Measurements from ENCODE around the gene FBXW11.
A peak's percentile ranks its signal among the peaks of the same experiment; 100 is the strongest.

FBXW11 gene

DNA sequence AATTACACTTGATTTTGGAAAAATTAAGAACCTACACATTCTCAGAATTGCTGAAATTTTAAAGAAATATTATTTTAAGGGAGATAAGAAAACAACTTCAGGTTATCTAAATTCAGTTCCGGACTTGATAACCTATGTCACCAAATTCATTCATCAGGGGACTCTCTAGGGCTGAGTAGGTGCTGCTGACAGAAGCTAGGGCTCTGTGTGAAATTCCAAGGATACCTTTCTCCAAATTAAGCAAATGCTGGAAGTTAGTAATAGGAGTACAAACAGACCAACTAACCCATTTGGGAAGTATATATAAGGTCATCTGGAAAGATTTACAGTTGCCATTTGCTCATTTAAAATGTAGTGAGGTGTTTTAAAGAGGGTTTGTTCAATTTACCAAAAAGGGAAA, 136.5 kb downstream of the FBXW11 start:
- no peak for DNase-seq (ENCODE audit: low spot score in 2 of 2)
- H3K9me3 ChIP-seq, result no peaks in the 10 kb centered on the region
- H3K4me3 ChIP-seq, result no peak overlapping the region
- H3K27me3 ChIP-seq (ENCODE audit: low read depth), result no peaks in the 10 kb centered on the region
- no peaks in the 10 kb centered on the region for H3K4me1 ChIP-seq
- in situ Hi-C loops (cut with MboI; ENCODE audit: low sequenced_read_pairs), result no loop called here
- peaks cover 11% of the 10 kb centered on the region for H3K36me3 ChIP-seq (replicated peaks)

DNA sequence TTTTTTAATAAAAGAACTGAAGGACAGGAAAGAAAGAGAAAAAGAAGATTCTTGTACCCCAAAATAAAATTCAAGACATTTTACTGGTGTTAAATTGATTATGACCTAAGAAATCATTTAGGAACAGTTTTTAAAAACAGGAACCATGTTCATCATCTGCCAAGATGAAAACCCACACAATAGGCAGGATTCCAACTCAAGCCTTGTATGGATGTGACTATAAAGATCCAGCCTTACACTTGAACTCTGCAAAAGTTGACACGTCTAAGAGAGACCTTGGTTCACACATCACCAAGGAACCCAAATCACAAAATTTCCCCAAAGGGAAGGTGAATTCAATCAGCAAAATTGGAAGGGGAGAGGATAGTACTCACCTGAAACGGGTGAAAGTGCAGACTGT, 138.2 kb downstream of the FBXW11 start:
- Histone ChIP-seq H3K4me3 (no peak overlapping the region), H3K36me3 (replicated peaks) (peaks cover 11% of the 10 kb centered on the region)
- in situ Hi-C loops (cut with MboI; ENCODE audit: low sequenced_read_pairs), result no loop called here

DNA sequence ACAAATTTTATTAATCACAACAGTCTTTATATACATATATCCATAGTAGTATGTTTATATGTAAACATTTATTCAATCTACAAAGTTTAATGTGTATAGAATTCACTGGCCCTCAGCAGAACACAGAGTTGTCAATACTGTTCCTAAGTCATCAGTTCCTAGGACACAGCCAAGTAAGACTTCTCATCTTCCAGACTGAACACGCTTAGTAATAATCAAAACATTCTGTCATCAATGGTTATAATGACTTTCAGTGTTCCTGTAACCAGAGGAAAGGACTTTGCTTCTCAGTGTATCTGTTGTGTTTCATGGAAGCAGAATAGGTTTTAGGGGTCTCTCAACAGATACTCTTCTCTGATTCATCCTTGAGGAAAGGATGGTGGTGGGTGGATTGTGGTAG, 138.7 kb downstream of the FBXW11 start:
- in situ Hi-C loops (cut with MboI; ENCODE audit: low sequenced_read_pairs), result no loop called here
- no peaks in the 10 kb centered on the region for H3K27me3 ChIP-seq (ENCODE audit: low read depth)
- H3K4me1 ChIP-seq, result no peaks in the 10 kb centered on the region
- no peaks in the 10 kb centered on the region for H3K9me3 ChIP-seq
- H3K4me3 ChIP-seq, result no peak overlapping the region
- H3K36me3 ChIP-seq (replicated peaks), result peaks cover 11% of the 10 kb centered on the region
- no peak for DNase-seq (ENCODE audit: low spot score in 2 of 2)

More for the DNA sequence above, 138.2 kb downstream of the FBXW11 start:
- no peaks in the 10 kb centered on the region for H3K27me3 ChIP-seq (ENCODE audit: low read depth)
- DNase-seq (ENCODE audit: low spot score in 2 of 2), result no peak
- no peaks in the 10 kb centered on the region for H3K4me1 ChIP-seq
- no peaks in the 10 kb centered on the region for H3K9me3 ChIP-seq

- DNase-seq (ENCODE audit: low spot score in 2 of 2), result no peak
- Histone ChIP-seq H3K36me3 (replicated peaks) (peaks cover 8% of the 10 kb centered on the region), H3K27me3 (ENCODE audit: low read depth) (no peaks in the 10 kb centered on the region), H3K4me1 (no peaks in the 10 kb centered on the region), H3K9me3 (no peaks in the 10 kb centered on the region), H3K4me3 (no peak overlapping the region)
- in situ Hi-C loops (cut with MboI; ENCODE audit: low sequenced_read_pairs), result no loop called here
Observed at GRCh38 chr5:171865471-171865870, 141.0 kb downstream of the FBXW11 start.

- no peak for DNase-seq (ENCODE audit: low spot score in 2 of 2)
- Histone ChIP-seq H3K36me3 (replicated peaks) (no peaks in the 10 kb centered on the region; the same call in none of the 2 replicates), H3K9me3 (no peaks in the 10 kb centered on the region), H3K4me3 (no peak overlapping the region), H3K27me3 (ENCODE audit: low read depth) (no peaks in the 10 kb centered on the region), H3K4me1 (no peaks in the 10 kb centered on the region)
- in situ Hi-C loops (cut with MboI; ENCODE audit: low sequenced_read_pairs), result no loop called here
Observed at GRCh38 chr5:171863935-171864334, 142.5 kb downstream of the FBXW11 start.

GRCh38 chr5:171862624-171863023, 143.8 kb downstream of the FBXW11 start:
- Histone ChIP-seq H3K4me1 (no peaks in the 10 kb centered on the region), H3K36me3 (replicated peaks) (no peaks in the 10 kb centered on the region), H3K4me3 (no peak overlapping the region), H3K27me3 (ENCODE audit: low read depth) (no peaks in the 10 kb centered on the region), H3K9me3 (no peaks in the 10 kb centered on the region)
- no peak for DNase-seq (ENCODE audit: low spot score in 2 of 2)
- in situ Hi-C loops (cut with MboI; ENCODE audit: low sequenced_read_pairs), result no loop called here

- in situ Hi-C loops (cut with MboI; ENCODE audit: low sequenced_read_pairs), result no loop called here
- H3K36me3 ChIP-seq (replicated peaks), result no peaks in the 10 kb centered on the region
- H3K4me3 ChIP-seq, result no peak overlapping the region
- DNase-seq (ENCODE audit: low spot score in 2 of 2), result no peak
- H3K9me3 ChIP-seq, result no peaks in the 10 kb centered on the region
- H3K27me3 ChIP-seq (ENCODE audit: low read depth), result no peaks in the 10 kb centered on the region
- no peaks in the 10 kb centered on the region for H3K4me1 ChIP-seq
Observed at GRCh38 chr5:171861381-171861780, 145.1 kb downstream of the FBXW11 start.

GRCh38 chr5:171858303-171858702, 148.1 kb downstream of the FBXW11 start:
- DNase-seq (ENCODE audit: low spot score in 2 of 2), result no peak
- Histone ChIP-seq H3K27me3 (ENCODE audit: low read depth) (no peaks in the 10 kb centered on the region), H3K4me1 (no peaks in the 10 kb centered on the region), H3K9me3 (no peaks in the 10 kb centered on the region), H3K4me3 (no peak overlapping the region), H3K36me3 (replicated peaks) (no peaks in the 10 kb centered on the region)
- in situ Hi-C loops (cut with MboI; ENCODE audit: low sequenced_read_pairs), result loop anchor here (10.0 kb wide), 1 partner anchor 444 kb away; the partner anchor contains the start of gene FGF18

DNA sequence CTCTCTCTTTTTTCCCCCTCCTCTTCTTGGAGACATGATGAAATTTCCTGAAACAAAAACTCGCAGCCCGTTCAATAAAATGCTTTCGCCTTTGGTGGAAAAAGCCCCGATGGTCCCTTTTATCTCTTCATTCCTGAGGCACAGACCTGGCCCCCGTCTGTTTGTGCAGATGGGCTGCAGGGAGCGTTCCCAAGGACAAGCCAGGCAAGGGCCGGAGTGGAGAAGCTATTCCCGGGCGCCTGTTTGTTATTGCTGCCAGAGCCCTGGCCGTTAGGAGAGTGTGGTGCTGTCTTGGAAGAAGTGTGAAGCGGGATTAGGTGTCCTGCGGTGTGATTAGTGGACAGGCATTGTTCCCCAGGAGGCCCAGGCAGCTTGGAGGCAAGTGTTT, 149.0 kb downstream of the FBXW11 start:
- H3K4me3 ChIP-seq, result no peak overlapping the region
- no peaks in the 10 kb centered on the region for H3K4me1 ChIP-seq
- DNase-seq (ENCODE audit: low spot score in 2 of 2), result no peak
- in situ Hi-C loops (cut with MboI; ENCODE audit: low sequenced_read_pairs), result loop anchor here (10.0 kb wide), 1 partner anchor 443 kb away; the partner anchor contains the start of gene FGF18
- H3K36me3 ChIP-seq (replicated peaks), result no peaks in the 10 kb centered on the region
- H3K27me3 ChIP-seq (ENCODE audit: low read depth), result no peaks in the 10 kb centered on the region
- no peaks in the 10 kb centered on the region for H3K9me3 ChIP-seq

GRCh38 chr5:171855798-171856763, 150.4 kb downstream of the FBXW11 start:
- H3K4me3 ChIP-seq, result no peak overlapping the region
- no peaks in the 10 kb centered on the region for H3K36me3 ChIP-seq (replicated peaks)
- no peak for DNase-seq (ENCODE audit: low spot score in 2 of 2)
- no peaks in the 10 kb centered on the region for H3K9me3 ChIP-seq
- no peaks in the 10 kb centered on the region for H3K27me3 ChIP-seq (ENCODE audit: low read depth)
- in situ Hi-C loops (cut with MboI; ENCODE audit: low sequenced_read_pairs), result loop anchor here (10.0 kb wide), 1 partner anchor 441 kb away; the partner anchor contains the start of gene FGF18
- H3K4me1 ChIP-seq, result no peaks in the 10 kb centered on the region

DNA sequence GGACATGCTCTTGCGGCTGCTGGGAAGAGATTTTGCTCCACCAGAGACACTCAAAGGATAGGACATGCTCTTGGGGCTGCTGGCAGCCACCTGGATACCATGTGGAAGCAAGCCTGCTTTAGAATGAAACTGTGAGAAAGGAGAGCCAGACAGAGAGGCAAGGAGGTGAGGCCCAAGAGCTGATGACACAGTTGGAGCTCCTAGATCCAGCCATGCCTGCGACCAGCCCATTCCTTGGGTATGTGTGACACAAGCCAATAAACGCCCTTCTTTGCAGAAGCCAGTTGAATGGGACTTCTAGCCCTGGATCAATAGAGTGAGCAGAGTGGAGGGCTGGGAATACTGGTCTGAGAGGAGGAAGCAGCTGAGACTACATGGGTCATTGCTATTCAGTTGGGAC, 151.2 kb downstream of the FBXW11 start:
- Histone ChIP-seq H3K4me3 (no peak overlapping the region), H3K36me3 (replicated peaks) (no peaks in the 10 kb centered on the region), H3K4me1 (no peaks in the 10 kb centered on the region), H3K27me3 (ENCODE audit: low read depth) (no peaks in the 10 kb centered on the region), H3K9me3 (no peaks in the 10 kb centered on the region)
- in situ Hi-C loops (cut with MboI; ENCODE audit: low sequenced_read_pairs), result loop anchor here (10.0 kb wide), 1 partner anchor 440 kb away; the partner anchor contains the start of gene FGF18
- no peak for DNase-seq (ENCODE audit: low spot score in 2 of 2)

GRCh38 chr5:171852255-171852681, 154.2 kb downstream of the FBXW11 start:
- Histone ChIP-seq H3K4me1 (no peaks in the 10 kb centered on the region), H3K9me3 (no peaks in the 10 kb centered on the region), H3K4me3 (no peak overlapping the region), H3K27me3 (ENCODE audit: low read depth) (no peaks in the 10 kb centered on the region), H3K36me3 (replicated peaks) (no peaks in the 10 kb centered on the region)
- in situ Hi-C loops (cut with MboI; ENCODE audit: low sequenced_read_pairs), result loop anchor here (10.0 kb wide), 1 partner anchor 437 kb away; the partner anchor contains the start of gene FGF18
- DNase-seq (ENCODE audit: low spot score in 2 of 2), result no peak

DNA sequence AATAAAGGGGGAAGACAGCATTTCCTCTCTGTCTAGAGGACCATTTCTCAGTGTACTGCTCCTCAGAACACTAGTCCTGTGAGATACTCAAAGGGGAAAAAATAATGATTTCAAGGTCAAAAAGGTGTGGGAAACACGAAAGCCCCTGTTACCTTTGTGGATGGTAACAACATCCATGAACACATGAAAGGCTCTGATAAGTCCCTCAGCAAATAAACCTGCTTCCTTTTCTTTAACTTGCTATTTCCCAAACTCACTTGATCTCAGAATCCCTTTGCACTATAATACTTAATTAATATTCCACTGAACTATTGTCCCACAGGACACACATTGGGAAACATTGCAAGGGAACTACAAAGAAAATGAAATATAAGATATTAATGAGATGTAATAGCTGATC, 155.2 kb downstream of the FBXW11 start:
- no peaks in the 10 kb centered on the region for H3K36me3 ChIP-seq (replicated peaks)
- in situ Hi-C loops (cut with MboI; ENCODE audit: low sequenced_read_pairs), result loop anchor here (10.0 kb wide), 1 partner anchor 436 kb away; the partner anchor contains the start of gene FGF18
- DNase-seq (ENCODE audit: low spot score in 2 of 2), result no peak
- H3K4me1 ChIP-seq, result no peaks in the 10 kb centered on the region
- H3K4me3 ChIP-seq, result no peak overlapping the region
- H3K9me3 ChIP-seq, result no peaks in the 10 kb centered on the region
- no peaks in the 10 kb centered on the region for H3K27me3 ChIP-seq (ENCODE audit: low read depth)

DNA sequence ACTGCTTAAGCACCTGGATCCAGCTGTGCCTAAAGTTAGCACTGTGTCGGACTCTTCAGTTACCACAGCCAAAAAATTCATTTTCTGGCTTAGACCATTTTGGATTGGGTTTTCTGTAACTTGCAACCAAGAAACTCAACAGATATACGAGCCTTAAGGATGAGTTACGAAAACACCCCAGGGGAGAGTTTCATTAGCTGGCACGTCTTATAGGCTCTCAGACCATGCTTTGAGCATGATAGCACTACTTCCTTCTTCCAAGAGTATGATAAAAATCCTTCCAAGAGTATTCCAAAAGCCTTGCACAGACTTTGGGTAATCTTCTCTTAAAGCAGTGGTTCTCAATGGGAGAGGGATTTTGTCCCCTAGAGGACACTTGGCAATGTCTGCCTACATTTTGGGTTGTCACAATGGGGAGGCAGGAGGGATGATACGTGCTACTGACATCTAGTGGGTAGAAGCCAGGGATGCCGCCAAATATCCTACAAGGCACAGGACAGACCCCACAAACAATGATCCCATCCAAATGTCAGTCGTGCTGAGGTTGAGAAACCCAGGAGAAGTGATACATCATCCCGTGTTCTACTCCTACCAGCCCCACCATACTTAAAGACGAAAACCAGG, 156.0 kb downstream of the FBXW11 start:
- H3K27me3 ChIP-seq (ENCODE audit: low read depth), result no peaks in the 10 kb centered on the region
- in situ Hi-C loops (cut with MboI; ENCODE audit: low sequenced_read_pairs), result loop anchor here (10.0 kb wide), 1 partner anchor 436 kb away; the partner anchor contains the start of gene FGF18
- no peak overlapping the region for H3K4me3 ChIP-seq
- H3K4me1 ChIP-seq, result no peaks in the 10 kb centered on the region
- H3K9me3 ChIP-seq, result no peaks in the 10 kb centered on the region
- peak; percentile 20 to 41 for DNase-seq (ENCODE audit: low spot score in 2 of 2)
- H3K36me3 ChIP-seq (replicated peaks), result no peaks in the 10 kb centered on the region

Measured in HAP-1 (cell line).